ENCODE results near the gene SPNS2.

- TF ChIP-seq CTCF (IDR thresholded peaks at IDR 0.05): no peak
- TF ChIP-seq POLR2AphosphoS5 (IDR thresholded peaks at IDR 0.05): no peak
- no peak for TF ChIP-seq POLR2A (IDR thresholded peaks at IDR 0.05)
- TF ChIP-seq EP300 (IDR thresholded peaks at IDR 0.05; ENCODE audit: low read depth): no peak
Observed at GRCh38 chr17:4516735-4517134, 18.1 kb downstream of the SPNS2 start.
